HUES64 (cell line): Measurements from ENCODE around the gene MAP3K19.

Source experiments
- H3K27ac ChIP-seq: 2 replicates; pipeline ENCODE4 v1.7.0; 2013; ENCODE audit warnings: low read depth, low read length, inconsistent platforms
- H3K27me3 ChIP-seq: 2 replicates; pipeline ENCODE4 v1.6.1; 2013; ENCODE audit warnings: mild to moderate bottlenecking, low read length; ENCODE audit not compliant: insufficient read depth
- H3K36me3 ChIP-seq: 2 replicates; pipeline ENCODE4 v1.6.1; 2013; ENCODE audit warnings: mild to moderate bottlenecking, low read length; ENCODE audit not compliant: insufficient read depth
- H3K4me1 ChIP-seq: 2 replicates; pipeline ENCODE4 v1.6.1; 2013; ENCODE audit warnings: mild to moderate bottlenecking, low read length, moderate library complexity; ENCODE audit not compliant: insufficient read depth
- H3K4me3 ChIP-seq: 2 replicates; pipeline ENCODE4 v1.5.1; 2013; ENCODE audit warnings: mild to moderate bottlenecking, low read length, moderate library complexity
- H3K9ac ChIP-seq: 2 replicates; pipeline ENCODE4 v1.6.1; 2013; ENCODE audit warnings: mild to moderate bottlenecking, low read depth, low read length
- H3K9me3 ChIP-seq: 2 replicates; pipeline ENCODE4 v1.6.1; 2013; ENCODE audit warnings: low read depth, low read length; ENCODE audit not compliant: insufficient read depth
- WGBS: fragments of 150-250, 120-280 bp; methylation state at CpG from one replicate; pipeline ENCODE4 v1.1.7; 2013; ENCODE audit warnings: missing lambda C conversion rate; 5-methylcytosine and 5-hydroxymethylcytosine counted together

Gene MAP3K19

GRCh38 chr2:135074216-135074615, 27.0 kb upstream of the MAP3K19 start:
- peaks cover 50% of the 10 kb centered on the region for H3K9me3 ChIP-seq
- H3K9ac ChIP-seq, result no peak overlapping the region
- H3K27me3 ChIP-seq, result no peaks in the 10 kb centered on the region
- H3K4me1 ChIP-seq, result no peaks in the 10 kb centered on the region
- WGBS, result 92% methylated on average over 3 of the region's 3 CpGs
- peaks cover 27% of the 10 kb centered on the region for H3K36me3 ChIP-seq
- no peak overlapping the region for H3K4me3 ChIP-seq
- H3K27ac ChIP-seq, result no peak overlapping the region

GRCh38 chr2:135072125-135072997, 25.1 kb upstream of the MAP3K19 start:
- Histone ChIP-seq H3K9ac (no peak overlapping the region), H3K4me3 (no peak overlapping the region), H3K36me3 (peaks cover 34% of the 10 kb centered on the region), H3K27me3 (no peaks in the 10 kb centered on the region), H3K9me3 (peaks cover 56% of the 10 kb centered on the region), H3K4me1 (no peaks in the 10 kb centered on the region), H3K27ac (no peak overlapping the region)
- WGBS, result 97% methylated on average over 3 of the region's 3 CpGs

GRCh38 chr2:135066710-135067109, 19.5 kb upstream of the MAP3K19 start:
- peaks cover 27% of the 10 kb centered on the region for H3K36me3 ChIP-seq
- H3K9me3 ChIP-seq, result peaks cover 30% of the 10 kb centered on the region
- H3K9ac ChIP-seq, result no peak overlapping the region
- WGBS, result 93% methylated on average over 1 of the region's 1 CpG
- H3K27me3 ChIP-seq, result no peaks in the 10 kb centered on the region
- no peak overlapping the region for H3K4me3 ChIP-seq
- no peak overlapping the region for H3K27ac ChIP-seq
- no peaks in the 10 kb centered on the region for H3K4me1 ChIP-seq

- H3K9ac ChIP-seq, result no peak overlapping the region
- peaks cover 36% of the 10 kb centered on the region for H3K36me3 ChIP-seq
- peaks cover 6% of the 10 kb centered on the region; the same call in 1 of the 2 replicates for H3K9me3 ChIP-seq
Measured at GRCh38 chr2:135064149-135064548, 16.9 kb upstream of the MAP3K19 start.

GRCh38 chr2:135063210-135063609, 16.0 kb upstream of the MAP3K19 start:
- no peak overlapping the region for H3K4me3 ChIP-seq
- H3K27me3 ChIP-seq, result no peaks in the 10 kb centered on the region
- H3K9me3 ChIP-seq, result no peaks in the 10 kb centered on the region
- no peak overlapping the region for H3K9ac ChIP-seq
- no CpG with 5 or more reads among the region's 1 CpG for WGBS
- H3K27ac ChIP-seq, result no peak overlapping the region
- peaks cover 38% of the 10 kb centered on the region for H3K36me3 ChIP-seq
- H3K4me1 ChIP-seq, result no peaks in the 10 kb centered on the region

More at GRCh38 chr2:135064149-135064548, 16.9 kb upstream of the MAP3K19 start:
- H3K4me3 ChIP-seq, result no peak overlapping the region
- no peaks in the 10 kb centered on the region for H3K4me1 ChIP-seq
- no peak overlapping the region for H3K27ac ChIP-seq
- H3K27me3 ChIP-seq, result no peaks in the 10 kb centered on the region
- 86% methylated on average over 2 of the region's 2 CpGs for WGBS

GRCh38 chr2:135059577-135059976, 12.3 kb upstream of the MAP3K19 start:
- Histone ChIP-seq H3K9me3 (no peaks in the 10 kb centered on the region), H3K4me1 (no peaks in the 10 kb centered on the region), H3K36me3 (peaks cover 55% of the 10 kb centered on the region), H3K9ac (no peak overlapping the region), H3K4me3 (no peak overlapping the region), H3K27me3 (no peaks in the 10 kb centered on the region), H3K27ac (no peak overlapping the region)

GRCh38 chr2:135056790-135057189, 9.5 kb upstream of the MAP3K19 start:
- no peak overlapping the region for H3K4me3 ChIP-seq
- no peak overlapping the region for H3K9ac ChIP-seq
- H3K4me1 ChIP-seq, result peaks cover 5% of the 10 kb centered on the region; the same call in 1 of the 2 replicates
- no peaks in the 10 kb centered on the region for H3K9me3 ChIP-seq
- H3K27ac ChIP-seq, result no peak overlapping the region
- peaks cover 52% of the 10 kb centered on the region for H3K36me3 ChIP-seq
- H3K27me3 ChIP-seq, result no peaks in the 10 kb centered on the region

GRCh38 chr2:135055182-135055786, 8.0 kb upstream of the MAP3K19 start:
- H3K9ac ChIP-seq, result no peak overlapping the region
- peaks cover 6% of the 10 kb centered on the region; the same call in 1 of the 2 replicates for H3K4me1 ChIP-seq
- H3K4me3 ChIP-seq, result no peak overlapping the region
- no peaks in the 10 kb centered on the region for H3K27me3 ChIP-seq
- H3K9me3 ChIP-seq, result no peaks in the 10 kb centered on the region
- WGBS, result 98% methylated on average over 2 of the region's 2 CpGs
- H3K27ac ChIP-seq, result no peak overlapping the region
- peaks cover 37% of the 10 kb centered on the region for H3K36me3 ChIP-seq

GRCh38 chr2:135052997-135053474, 5.8 kb upstream of the MAP3K19 start:
- Histone ChIP-seq H3K4me1 (peaks cover 6% of the 10 kb centered on the region; the same call in 1 of the 2 replicates), H3K27ac (no peak overlapping the region), H3K36me3 (peaks cover 18% of the 10 kb centered on the region; the same call in 1 of the 2 replicates), H3K9me3 (no peaks in the 10 kb centered on the region), H3K9ac (peak overlapping the region; percentile 97), H3K4me3 (peak overlapping the region; percentile 96), H3K27me3 (no peaks in the 10 kb centered on the region)
- 41% methylated on average over 15 of the region's 15 CpGs for WGBS

GRCh38 chr2:135052042-135052876, 5.0 kb upstream of the MAP3K19 start, which contains the start of gene RAB3GAP1:
RAB3GAP1 (plus strand) TSS chr2:135052292; CDS start chr2:135052308, 16 bp downstream.
- Histone ChIP-seq H3K4me1 (peaks cover 6% of the 10 kb centered on the region; the same call in 1 of the 2 replicates), H3K36me3 (peaks cover 13% of the 10 kb centered on the region; the same call in 1 of the 2 replicates), H3K9ac (peak within 1 kb of the TSS; percentile 97), H3K27me3 (no peaks in the 10 kb centered on the region), H3K27ac (peak within 1 kb of the TSS; percentile 93), H3K4me3 (peak within 1 kb of the TSS; percentile 96), H3K9me3 (no peaks in the 10 kb centered on the region)
- WGBS, result under 1% methylated on average over 45 of the region's 45 CpGs
